AG10803 (cell line): ENCODE data around the gene SLC6A12.

ENCODE experiments used
- DNase-seq: peaks from one replicate; pipeline ENCODE4 v3.0.0; 2010; ENCODE audit warnings: low read depth
- H3K4me3 ChIP-seq: 2 replicates; pipeline ENCODE4 v1.5.1; 2011; ENCODE audit warnings: mild to moderate bottlenecking, low read length, control low read depth
- CTCF ChIP-seq: conservative IDR thresholded peaks from 2 replicates; pipeline ENCODE4 v1.5.1; 2011; ENCODE audit warnings: mild to moderate bottlenecking, low read length, control low read depth, inconsistent platforms

The SLC6A12 gene

GRCh38 chr12:256225-256624, 42.3 kb upstream of the SLC6A12 start:
- TF ChIP-seq CTCF = no peak
- H3K4me3 ChIP-seq = no peak overlapping the region
- DNase-seq = no peak

GRCh38 chr12:254912-255311, 41.0 kb upstream of the SLC6A12 start:
- no peak overlapping the region for H3K4me3 ChIP-seq
- TF ChIP-seq CTCF = no peak
- no peak for DNase-seq

GRCh38 chr12:254039-254438, 40.1 kb upstream of the SLC6A12 start:
- no peak for DNase-seq
- no peak overlapping the region for H3K4me3 ChIP-seq
- no peak for TF ChIP-seq CTCF

- DNase-seq = no peak
- no peak for TF ChIP-seq CTCF
- no peak overlapping the region for H3K4me3 ChIP-seq
Measured at GRCh38 chr12:253116-253831, 39.3 kb upstream of the SLC6A12 start.

GRCh38 chr12:252636-253035, 38.7 kb upstream of the SLC6A12 start:
- H3K4me3 ChIP-seq = no peak overlapping the region
- DNase-seq = no peak
- no peak for TF ChIP-seq CTCF

- H3K4me3 ChIP-seq = no peak overlapping the region
- DNase-seq = no peak
- TF ChIP-seq CTCF = no peak
Measured at GRCh38 chr12:247271-247670, 33.3 kb upstream of the SLC6A12 start.

- H3K4me3 ChIP-seq = no peak overlapping the region
- DNase-seq = no peak
- TF ChIP-seq CTCF = no peak
Measured at GRCh38 chr12:243381-243780, 29.4 kb upstream of the SLC6A12 start.
